Endothelial cell of umbilical vein (primary cell): ENCODE results near the gene HHATL. TPM values are rescaled to one million over a fixed set of nuclear protein-coding genes. Genes with fewer than 3 reads are reported as not detected.

ENCODE experiments used
- BruUV-seq: library from RNA; stranded (reverse); fragments of 400-500 nt; replicated peaks from 2 replicates; lab custom pipeline; 2021; lab: Mats Ljungman, UMichigan
- CTCF ChIA-PET: fragments of 300-600, 350-600 bp; sonication (Branson Sonifier 250); formaldehyde crosslinking; loops from one replicate; lab custom pipeline; 2021; ENCODE audit warnings: antibody characterized with exemption, inconsistent platforms; lab: Charles Lee
- POLR2A ChIA-PET: fragments of 300-600, 350-600 bp; sonication (Branson Sonifier 250); formaldehyde crosslinking; loops from one replicate; lab custom pipeline; 2021; ENCODE audit warnings: antibody characterized with exemption, inconsistent platforms; lab: Charles Lee
- DNase-seq: peaks from one replicate; pipeline ENCODE4 v3.0.0-alpha.2; 2011; ENCODE audit warnings: low read depth, low spot score
- FAIRE-seq: peaks from 2 replicates; lab custom pipeline; 2011; peaks lifted over from hg19 to GRCh38; lab: Jason Lieb, UNC
- H2AFZ ChIP-seq: 2 replicates; pipeline ENCODE4 v1.6.0; 2012; ENCODE audit warnings: low read depth, low read length, control low read depth, inconsistent platforms
- H3K27ac ChIP-seq: 2 replicates; pipeline ENCODE4 v1.5.1; 2011; ENCODE audit warnings: low read depth, mild to moderate bottlenecking, control low read depth, low read length, moderate library complexity; ENCODE audit not compliant: insufficient read depth
- H3K27me3 ChIP-seq, 2 experiments: 2 replicates each; pipeline versions ENCODE4 v1.6.0 to v1.6.1; 2011; ENCODE audit warnings: low read length in 2 of 2, mixed read lengths in 1 of 2; ENCODE audit not compliant: control insufficient read depth in 2 of 2, insufficient read depth in 2 of 2
- H3K36me3 ChIP-seq, 2 experiments: 2 replicates in 1 of 2; 3 replicates in 1 of 2; pipeline ENCODE4 v1.5.1; 2011; ENCODE audit warnings: low read length in 2 of 2, mild to moderate bottlenecking in 1 of 2, moderate library complexity in 1 of 2; ENCODE audit not compliant: control insufficient read depth in 2 of 2, insufficient read depth in 2 of 2; ENCODE audit errors: extremely low read depth in 1 of 2
- H3K4me1 ChIP-seq: 3 replicates; pipeline ENCODE4 v1.5.1; 2011; ENCODE audit warnings: mild to moderate bottlenecking, low read length; ENCODE audit not compliant: control insufficient read depth, insufficient read depth; ENCODE audit errors: extremely low read depth
- H3K4me2 ChIP-seq: 2 replicates; pipeline ENCODE4 v1.6.1; 2011; ENCODE audit warnings: low read length, control low read depth, mixed read lengths; ENCODE audit not compliant: insufficient read depth
- H3K4me3 ChIP-seq, 3 experiments: fragments of 200-600 bp in 1 of 3; sonication (generic), shearing (Covaris generic) in 1 of 3; replicated peaks in 1 of 3; 2 replicates each; pipeline ENCODE4 v1.5.1; 2011 to 2016; ENCODE audit warnings: control low read depth in 3 of 3, low read length in 3 of 3, mild to moderate bottlenecking in 2 of 3, inconsistent platforms in 1 of 3, low read depth in 1 of 3, moderate library complexity in 1 of 3; ENCODE audit not compliant: insufficient read depth in 1 of 3
- H3K79me2 ChIP-seq: 2 replicates; pipeline ENCODE4 v1.6.0; 2012; ENCODE audit warnings: low read length, inconsistent platforms; ENCODE audit not compliant: control insufficient read depth, insufficient read depth
- H3K9ac ChIP-seq: replicated peaks from 2 replicates; pipeline ENCODE3; 2011; ENCODE audit warnings: low read length, control low read depth; ENCODE audit not compliant: insufficient read depth; ENCODE audit errors: extremely low read depth
- H3K9me1 ChIP-seq: replicated peaks from 3 replicates; pipeline ENCODE4 v1.6.0; 2011; ENCODE audit warnings: mild to moderate bottlenecking, low read length; ENCODE audit not compliant: control insufficient read depth, insufficient read depth; ENCODE audit errors: extremely low read depth
- H3K9me3 ChIP-seq: replicated peaks from 2 replicates; pipeline ENCODE4 v1.5.1; 2012; ENCODE audit warnings: low read length, inconsistent platforms; ENCODE audit not compliant: control insufficient read depth, insufficient read depth
- H4K20me1 ChIP-seq: replicated peaks from 2 replicates; pipeline ENCODE3; 2011; ENCODE audit warnings: mild to moderate bottlenecking, low read length; ENCODE audit not compliant: control insufficient read depth, insufficient read depth; ENCODE audit errors: extremely low read depth
- CTCF ChIP-seq, 2 donors: IDR thresholded peaks; 1 replicate in 1 of 2; 2 replicates in 1 of 2; pipeline ENCODE4 v1.5.1; 2011; ENCODE audit warnings: low read length in 2 of 2, mild to moderate bottlenecking in 2 of 2, moderate library complexity in 2 of 2, control low read depth in 1 of 2, inconsistent platforms in 1 of 2, low read depth in 1 of 2; ENCODE audit not compliant: insufficient read depth in 1 of 2; ENCODE audit errors: extremely low read depth in 1 of 2
- EZH2 ChIP-seq: IDR thresholded peaks from 2 replicates; pipeline ENCODE4 v1.6.1; 2012; ENCODE audit warnings: borderline replicate concordance, low read depth, mild to moderate bottlenecking, moderate library complexity, low read length, inconsistent platforms; ENCODE audit not compliant: severe bottlenecking
- FOS ChIP-seq: IDR thresholded peaks from 2 replicates; pipeline ENCODE4 v1.6.1; 2011; ENCODE audit warnings: mild to moderate bottlenecking, low read length, moderate library complexity, borderline replicate concordance; ENCODE audit not compliant: insufficient read depth
- GATA2 ChIP-seq: IDR thresholded peaks from 2 replicates; pipeline ENCODE4 v1.7.0; 2011; ENCODE audit warnings: low read depth, mild to moderate bottlenecking, moderate library complexity, mixed read lengths, low read length; ENCODE audit not compliant: insufficient read length, insufficient read depth
- JUN ChIP-seq: IDR thresholded peaks from 2 replicates; pipeline ENCODE4 v1.6.1; 2011; ENCODE audit warnings: borderline replicate concordance, low read depth; ENCODE audit not compliant: insufficient read length, insufficient read depth
- MYC ChIP-seq: IDR thresholded peaks from one replicate; pipeline ENCODE4 v1.6.1; 2011; ENCODE audit warnings: mild to moderate bottlenecking, low read depth, low read length
- POLR2A ChIP-seq: IDR thresholded peaks from 2 replicates; pipeline ENCODE4 v1.6.1; 2012; ENCODE audit warnings: low read depth, mild to moderate bottlenecking, control low read depth, low read length
- POLR2AphosphoS5 ChIP-seq: IDR thresholded peaks from 2 replicates; pipeline ENCODE4 v1.6.1; 2012; ENCODE audit warnings: low read depth, mild to moderate bottlenecking, control low read depth, low read length, moderate library complexity; ENCODE audit not compliant: insufficient read depth
- dilution Hi-C: fragments of 300-500 bp; cut with MboI; formaldehyde crosslinking; loops from one replicate; pipeline ENCODE4 v1.15.0; 2019; ENCODE audit warnings: low sequenced_read_pairs; ENCODE audit not compliant: extremely low pct_ligation_motif_present
- intact Hi-C: fragments of 100-400 bp; cut with micrococcal nuclease; formaldehyde crosslinking; loops from one replicate; pipeline ENCODE4 v1.10.0; 2022
- polyA plus RNA-seq, 4 experiments: library from polyadenylated mRNA; depleted of rRNA in 3 of 4; stranded (reverse) in 3 of 4; unstranded in 1 of 4; fragments of >200 nt; gene quantifications; 2 replicates each; pipeline versions ENCODE4 v1.2.1 to v1.2.3, GENCODE V29; 2011 to 2012; ENCODE audit warnings: missing spikeins in 1 of 4
- total RNA-seq: library from RNA; stranded (reverse); gene quantifications from 2 replicates; pipeline ENCODE4 v1.2.3, GENCODE V29; 2021

The HHATL gene
- total and polyA plus RNA-seq, 2 donors (not counting 3 experiments of a cell fraction or from before 2014, with no cell fraction given): not detected

GRCh38 chr3:42709621-42710020 is 7.0 kb upstream of the HHATL start:
- H3K27me3 ChIP-seq: peaks cover 0 to 2% of the 10 kb centered on the region in 2 experiments
- ChIA-PET CTCF (no interaction called here), POLR2A (no interaction called here)
- no peaks in the 10 kb centered on the region for H4K20me1 ChIP-seq
- H3K9me3 ChIP-seq: no peaks in the 10 kb centered on the region
- FAIRE-seq (no peak), DNase-seq (no peak)
- no peak overlapping the region for H2AFZ ChIP-seq
- BruUV-seq: no TSS peak
- no peak for TF ChIP-seq POLR2A
- TF ChIP-seq FOS: no peak
- TF ChIP-seq MYC: no peak
- no peak for TF ChIP-seq EZH2
- no peak for TF ChIP-seq CTCF (IDR thresholded peaks at IDR 0.05; ENCODE audit: extremely low read depth in 1 of 2, insufficient read depth in 1 of 2, low read depth in 1 of 2, low read length in 2 of 2)
- no peak for TF ChIP-seq JUN
- no peak for TF ChIP-seq GATA2
- no peak for TF ChIP-seq POLR2AphosphoS5
- H3K4me3 ChIP-seq: no peak overlapping the region
- H3K79me2 ChIP-seq: no peaks in the 10 kb centered on the region
- intact Hi-C loops: no loop called here
- no peak overlapping the region for H3K9ac ChIP-seq
- H3K27ac ChIP-seq: no peak overlapping the region
- H3K9me1 ChIP-seq: no peaks in the 10 kb centered on the region
- dilution Hi-C loops: no loop called here
- H3K4me1 ChIP-seq: no peaks in the 10 kb centered on the region
- no peak overlapping the region for H3K4me2 ChIP-seq
- no peaks in the 10 kb centered on the region for H3K36me3 ChIP-seq
